IMR-90 (cell line): ENCODE data around the gene MAGI2.

Source experiments
- BHLHE40 ChIP-seq: fragments of 150-350 bp; IDR thresholded peaks from 2 replicates; pipeline ENCODE4 v1.6.1; 2016; ENCODE audit warnings: mild to moderate bottlenecking, low read depth, low read length
- CEBPB ChIP-seq: IDR thresholded peaks from 2 replicates; pipeline ENCODE4 v1.6.1; 2012; ENCODE audit warnings: low read depth, low read length, improper control_type of control experiment
- CHD1 ChIP-seq: IDR thresholded peaks from 2 replicates; pipeline ENCODE4 v1.6.1; 2012; ENCODE audit warnings: low read depth, low read length, improper control_type of control experiment
- FOS ChIP-seq: fragments of 150-350 bp; IDR thresholded peaks from 2 replicates; pipeline ENCODE4 v1.6.1; 2016; ENCODE audit warnings: low read depth, low read length
- MAFK ChIP-seq: IDR thresholded peaks from 2 replicates; pipeline ENCODE4 v1.6.1; 2012; ENCODE audit warnings: low read depth, low read length, improper control_type of control experiment
- MAZ ChIP-seq: IDR thresholded peaks from 2 replicates; pipeline ENCODE4 v1.6.1; 2012; ENCODE audit warnings: low read depth, mild to moderate bottlenecking, low read length, improper control_type of control experiment, moderate library complexity, borderline replicate concordance
- POLR2A ChIP-seq: IDR thresholded peaks from 2 replicates; pipeline ENCODE4 v1.6.1; 2012; ENCODE audit warnings: mild to moderate bottlenecking, low read depth, low read length
- RAD21 ChIP-seq: IDR thresholded peaks from 2 replicates; pipeline ENCODE4 v1.6.1; 2012; ENCODE audit warnings: low read length, improper control_type of control experiment
- RCOR1 ChIP-seq: IDR thresholded peaks from 2 replicates; pipeline ENCODE4 v1.6.1; 2012; ENCODE audit warnings: mild to moderate bottlenecking, low read length, improper control_type of control experiment; ENCODE audit not compliant: insufficient replicate concordance
- RFX5 ChIP-seq: IDR thresholded peaks from 2 replicates; pipeline ENCODE4 v1.8.0; 2012; ENCODE audit warnings: low read depth, mild to moderate bottlenecking, low read length, moderate library complexity
- SMC3 ChIP-seq: fragments of 150-350 bp; IDR thresholded peaks from 2 replicates; pipeline ENCODE4 v1.6.1; 2016; ENCODE audit warnings: low read depth, mild to moderate bottlenecking, antibody characterized with exemption, low read length, moderate library complexity
- TF ChIP-seq, protein P1 (sequence below): conservative IDR thresholded peaks from 2 replicates; pipeline ENCODE4 v1.5.1; 2012; ENCODE audit warnings: mild to moderate bottlenecking, low read depth, low read length, improper control_type of control experiment
- TF ChIP-seq, protein P2 (sequence below): fragments of 150-350 bp; IDR thresholded peaks from 2 replicates; pipeline ENCODE4 v1.6.1; 2017; ENCODE audit warnings: mild to moderate bottlenecking, antibody characterized with exemption, low read length, low read depth

GRCh38 chr7:78649236-78649635 is 804.2 kb downstream of the MAGI2 start:
- TF ChIP-seq, protein P1, sequence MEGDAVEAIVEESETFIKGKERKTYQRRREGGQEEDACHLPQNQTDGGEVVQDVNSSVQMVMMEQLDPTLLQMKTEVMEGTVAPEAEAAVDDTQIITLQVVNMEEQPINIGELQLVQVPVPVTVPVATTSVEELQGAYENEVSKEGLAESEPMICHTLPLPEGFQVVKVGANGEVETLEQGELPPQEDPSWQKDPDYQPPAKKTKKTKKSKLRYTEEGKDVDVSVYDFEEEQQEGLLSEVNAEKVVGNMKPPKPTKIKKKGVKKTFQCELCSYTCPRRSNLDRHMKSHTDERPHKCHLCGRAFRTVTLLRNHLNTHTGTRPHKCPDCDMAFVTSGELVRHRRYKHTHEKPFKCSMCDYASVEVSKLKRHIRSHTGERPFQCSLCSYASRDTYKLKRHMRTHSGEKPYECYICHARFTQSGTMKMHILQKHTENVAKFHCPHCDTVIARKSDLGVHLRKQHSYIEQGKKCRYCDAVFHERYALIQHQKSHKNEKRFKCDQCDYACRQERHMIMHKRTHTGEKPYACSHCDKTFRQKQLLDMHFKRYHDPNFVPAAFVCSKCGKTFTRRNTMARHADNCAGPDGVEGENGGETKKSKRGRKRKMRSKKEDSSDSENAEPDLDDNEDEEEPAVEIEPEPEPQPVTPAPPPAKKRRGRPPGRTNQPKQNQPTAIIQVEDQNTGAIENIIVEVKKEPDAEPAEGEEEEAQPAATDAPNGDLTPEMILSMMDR: no peak
- TF ChIP-seq RCOR1: no peak
- no peak for TF ChIP-seq BHLHE40
- TF ChIP-seq RAD21: no peak
- no peak for TF ChIP-seq MAZ
- TF ChIP-seq MAFK: no peak
- no peak for TF ChIP-seq POLR2A
- no peak for TF ChIP-seq RFX5
- no peak for TF ChIP-seq CEBPB
- no peak for TF ChIP-seq FOS
- no peak for TF ChIP-seq CHD1
- TF ChIP-seq, protein P2, sequence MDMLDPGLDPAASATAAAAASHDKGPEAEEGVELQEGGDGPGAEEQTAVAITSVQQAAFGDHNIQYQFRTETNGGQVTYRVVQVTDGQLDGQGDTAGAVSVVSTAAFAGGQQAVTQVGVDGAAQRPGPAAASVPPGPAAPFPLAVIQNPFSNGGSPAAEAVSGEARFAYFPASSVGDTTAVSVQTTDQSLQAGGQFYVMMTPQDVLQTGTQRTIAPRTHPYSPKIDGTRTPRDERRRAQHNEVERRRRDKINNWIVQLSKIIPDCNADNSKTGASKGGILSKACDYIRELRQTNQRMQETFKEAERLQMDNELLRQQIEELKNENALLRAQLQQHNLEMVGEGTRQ: no peak
- TF ChIP-seq SMC3: no peak
